ENCODE data around the gene ISOC2. TPM values are rescaled to one million over a fixed set of nuclear protein-coding genes. Genes with fewer than 3 reads are reported as not detected.

ISOC2 gene
- total and polyA plus RNA-seq, 8 donors: 19.8 to 348 (median 70.7) TPM

DNA sequence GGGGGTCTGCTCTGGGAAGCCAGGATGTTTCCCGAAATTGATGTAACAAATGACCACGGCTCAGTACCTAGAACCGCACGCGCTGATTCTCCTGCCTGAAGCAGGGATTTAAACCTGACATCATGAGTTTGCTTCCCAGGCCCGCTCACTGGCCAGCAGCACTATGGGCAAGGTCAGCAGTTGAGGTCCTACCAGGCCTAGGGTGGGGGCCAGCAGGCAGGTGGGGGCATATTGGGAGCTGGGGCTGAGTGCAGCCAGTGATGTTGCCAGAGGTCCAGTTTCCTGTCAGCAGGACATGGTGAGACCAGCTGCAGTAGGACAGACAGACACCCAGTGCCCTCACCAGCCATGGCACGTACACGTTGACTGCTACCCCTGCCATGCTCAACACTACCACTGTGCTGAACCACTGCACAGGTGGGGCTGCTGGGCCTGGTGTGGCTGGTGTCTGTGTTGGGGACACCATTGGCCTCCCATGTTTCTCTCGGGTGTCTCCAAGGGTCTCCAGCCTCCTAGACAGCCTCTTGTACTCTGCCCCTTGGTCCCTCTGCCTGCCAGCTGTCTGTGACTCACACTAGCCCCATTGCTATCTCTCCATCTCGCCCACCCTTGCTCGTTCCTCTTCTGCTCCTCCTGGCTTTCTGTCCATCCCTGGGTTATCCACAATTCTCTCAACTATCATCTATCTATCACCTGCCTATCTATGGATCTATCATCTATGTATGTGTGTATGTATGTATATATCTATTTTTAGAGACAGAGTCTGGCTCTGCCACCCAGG is 4.2 kb upstream of the ISOC2 start:
- Histone ChIP-seq H3K27me3 (no peaks in the 10 kb centered on the region), H3K4me1 (peaks cover 4 to 25% (median 24%) of the 10 kb centered on the region in 4 donors), H3K9me3 (no peaks in the 10 kb centered on the region), H3K4me3 (no peak overlapping the region), H3K36me3 (no peaks in the 10 kb centered on the region), H3K27ac (no peak overlapping the region)
- no peak for TF ChIP-seq POLR2AphosphoS5 (IDR thresholded peaks at IDR 0.05)
- intact Hi-C loops (cut with DNase I; ENCODE audit: low total_unique reads): loop anchor here (5.0 kb wide), 1 partner anchor 37 kb away; no protein-coding TSS in a partner anchor
- DNase-seq: no peak
- 75 to 80% (median 75%) methylated on average over 4 to 11 of the region's 11 CpGs for WGBS, 5 donors

DNA sequence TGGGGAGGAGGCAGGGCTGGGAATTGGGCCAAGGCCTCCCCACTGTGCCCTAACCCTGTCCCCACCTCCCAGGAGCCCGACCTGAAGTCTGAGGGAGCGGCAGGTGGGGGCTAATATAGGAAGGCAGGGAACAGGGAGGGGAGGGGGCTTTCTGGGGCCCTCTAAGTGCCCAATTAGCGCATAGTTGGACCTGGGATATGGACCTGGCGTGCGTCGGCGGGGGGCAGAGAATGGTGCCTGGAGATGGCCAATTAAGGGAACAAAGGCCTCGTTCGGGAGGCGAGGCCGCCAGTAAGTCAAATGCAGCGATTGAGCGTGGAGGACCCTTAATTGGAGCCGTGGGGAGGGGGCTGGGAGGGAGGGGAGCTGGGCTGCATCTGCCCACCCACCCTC is 3.2 kb upstream of the ISOC2 start, which contains the start of gene C19orf85:
C19orf85 (minus strand) TSS at position 90 of the 393 bp plus-strand sequence. CDS start 197 bp downstream, outside the sequence.
- WGBS, 5 donors: 60 to 84% (median 69%) methylated on average over 14 of the region's 14 CpGs
- no peak for TF ChIP-seq EP300 (IDR thresholded peaks at IDR 0.05)
- TF ChIP-seq, protein P1, sequence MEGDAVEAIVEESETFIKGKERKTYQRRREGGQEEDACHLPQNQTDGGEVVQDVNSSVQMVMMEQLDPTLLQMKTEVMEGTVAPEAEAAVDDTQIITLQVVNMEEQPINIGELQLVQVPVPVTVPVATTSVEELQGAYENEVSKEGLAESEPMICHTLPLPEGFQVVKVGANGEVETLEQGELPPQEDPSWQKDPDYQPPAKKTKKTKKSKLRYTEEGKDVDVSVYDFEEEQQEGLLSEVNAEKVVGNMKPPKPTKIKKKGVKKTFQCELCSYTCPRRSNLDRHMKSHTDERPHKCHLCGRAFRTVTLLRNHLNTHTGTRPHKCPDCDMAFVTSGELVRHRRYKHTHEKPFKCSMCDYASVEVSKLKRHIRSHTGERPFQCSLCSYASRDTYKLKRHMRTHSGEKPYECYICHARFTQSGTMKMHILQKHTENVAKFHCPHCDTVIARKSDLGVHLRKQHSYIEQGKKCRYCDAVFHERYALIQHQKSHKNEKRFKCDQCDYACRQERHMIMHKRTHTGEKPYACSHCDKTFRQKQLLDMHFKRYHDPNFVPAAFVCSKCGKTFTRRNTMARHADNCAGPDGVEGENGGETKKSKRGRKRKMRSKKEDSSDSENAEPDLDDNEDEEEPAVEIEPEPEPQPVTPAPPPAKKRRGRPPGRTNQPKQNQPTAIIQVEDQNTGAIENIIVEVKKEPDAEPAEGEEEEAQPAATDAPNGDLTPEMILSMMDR (IDR thresholded peaks at IDR 0.05): no peak
- no peak for TF ChIP-seq POLR2A (IDR thresholded peaks at IDR 0.05)
- no peak for TF ChIP-seq POLR2AphosphoS5 (IDR thresholded peaks at IDR 0.05)

DNA sequence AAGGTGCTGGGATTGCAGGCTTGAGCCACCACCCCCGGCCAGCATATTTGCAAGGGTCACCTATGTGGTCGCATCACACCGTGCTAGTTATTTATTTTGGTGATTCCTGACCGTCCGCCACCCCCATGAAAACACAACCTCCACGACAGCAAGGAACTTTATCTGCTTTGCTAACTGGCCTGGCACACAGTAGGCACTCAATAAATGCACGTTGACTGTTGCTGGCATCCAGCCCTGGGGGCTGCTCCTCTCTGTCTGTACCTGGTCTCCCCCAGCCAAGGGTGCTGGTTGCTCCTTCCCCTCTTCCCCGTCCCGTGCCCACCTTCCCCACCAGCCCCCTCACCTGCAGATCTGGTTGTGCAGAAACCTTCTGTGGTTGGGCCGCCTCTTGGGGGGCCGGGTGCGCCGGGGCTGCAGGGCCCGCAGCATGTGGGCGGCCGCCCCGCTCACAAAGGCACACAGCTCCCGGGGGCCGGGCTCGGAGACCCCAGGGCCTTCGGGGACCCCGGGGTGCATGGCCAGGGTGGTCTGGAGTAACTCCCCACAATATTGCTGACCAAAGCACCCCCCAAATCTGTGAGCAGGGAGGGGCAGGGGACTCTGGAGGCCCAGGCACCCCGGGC is 2.7 kb upstream of the ISOC2 start:
- TF ChIP-seq POLR2AphosphoS5 (IDR thresholded peaks at IDR 0.05) (no peak), EP300 (IDR thresholded peaks at IDR 0.05) (no peak), POLR2A (IDR thresholded peaks at IDR 0.05) (no peak)
- TF ChIP-seq, protein P1 (IDR thresholded peaks at IDR 0.05): no peak
- intact Hi-C loops (cut with DNase I; ENCODE audit: low total_unique reads): no loop called here
- H3K4me3 ChIP-seq: no peak overlapping the region
- no peak for DNase-seq
- H3K9me3 ChIP-seq: no peaks in the 10 kb centered on the region
- no peaks in the 10 kb centered on the region for H3K27me3 ChIP-seq
- H3K4me1 ChIP-seq: peaks cover 17 to 39% (median 38%) of the 10 kb centered on the region in 4 donors
- WGBS, 5 donors: 60 to 83% (median 71%) methylated on average over 17 to 23 of the region's 23 CpGs
- no peak overlapping the region for H3K27ac ChIP-seq
- no peaks in the 10 kb centered on the region for H3K36me3 ChIP-seq

More for the DNA sequence above, 3.2 kb upstream of the ISOC2 start, which contains the start of gene C19orf85:
- H3K27ac ChIP-seq: no peak within 1 kb of the TSS
- no peaks in the 10 kb centered on the region for H3K36me3 ChIP-seq
- DNase-seq: no peak
- H3K4me1 ChIP-seq: peaks cover 14 to 35% (median 33%) of the 10 kb centered on the region in 4 donors
- H3K4me3 ChIP-seq: no peak within 1 kb of the TSS
- intact Hi-C loops (cut with DNase I; ENCODE audit: low total_unique reads): loop anchor here (5.0 kb wide), 1 partner anchor 38 kb away; no protein-coding TSS in a partner anchor
- H3K27me3 ChIP-seq: no peaks in the 10 kb centered on the region
- no peaks in the 10 kb centered on the region for H3K9me3 ChIP-seq

DNA sequence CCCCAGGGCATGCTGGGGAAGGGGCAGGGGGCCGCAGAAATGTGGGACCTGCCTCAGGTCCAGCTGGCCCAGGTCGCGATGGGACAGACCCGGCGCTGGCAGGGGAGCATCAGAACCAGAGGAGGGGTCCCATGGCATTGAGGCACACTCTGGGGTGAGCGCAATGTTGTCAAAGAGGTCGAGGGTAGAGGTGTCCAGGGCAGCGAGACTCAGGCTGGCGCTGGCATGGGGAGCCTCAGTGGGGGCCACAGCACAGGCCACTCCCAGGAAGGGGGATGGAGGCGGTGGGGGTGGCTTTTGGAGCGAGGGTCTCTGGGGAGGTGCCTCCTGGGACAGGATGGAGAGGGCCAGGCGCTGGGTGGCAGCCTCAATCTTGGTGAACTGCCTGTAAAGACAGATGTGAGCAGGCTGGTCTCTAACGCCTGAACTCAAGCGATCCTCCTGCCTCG is 2.2 kb upstream of the ISOC2 start:
- TF ChIP-seq POLR2AphosphoS5 (IDR thresholded peaks at IDR 0.05) (no peak), EP300 (IDR thresholded peaks at IDR 0.05) (no peak), POLR2A (IDR thresholded peaks at IDR 0.05) (no peak)
- TF ChIP-seq, protein P1 (IDR thresholded peaks at IDR 0.05): no peak
- WGBS, 5 donors: 64 to 77% (median 74%) methylated on average over 10 to 15 of the region's 15 CpGs
- DNase-seq: no peak
- Histone ChIP-seq H3K27me3 (no peaks in the 10 kb centered on the region), H3K27ac (no peak overlapping the region), H3K4me1 (peaks cover 17 to 39% (median 38%) of the 10 kb centered on the region in 4 donors), H3K9me3 (no peaks in the 10 kb centered on the region), H3K36me3 (no peaks in the 10 kb centered on the region), H3K4me3 (no peak overlapping the region)
- intact Hi-C loops (cut with DNase I; ENCODE audit: low total_unique reads): no loop called here
